Body of pancreas (tissue), 4 donors: ENCODE data around the gene SGCD.

Source experiments
- POLR2A ChIP-seq, 3 donors: fragments of 450-650 bp; IDR thresholded peaks; one replicate each; pipeline ENCODE4 v1.6.1; 2016; ENCODE audit warnings: antibody characterized with exemption in 3 of 3, mild to moderate bottlenecking in 2 of 3
- TF ChIP-seq, protein P1 (sequence below), 7 experiments: fragments of 450-650 bp in 4 of 7; fragments of 200-600 bp in 3 of 7; sonication (generic) in 3 of 7; IDR thresholded peaks; one replicate each; pipeline ENCODE4 v1.5.1; 2016 to 2019; ENCODE audit warnings: antibody characterized with exemption in 7 of 7

- TF ChIP-seq POLR2A (IDR thresholded peaks at IDR 0.05) = no peak
- TF ChIP-seq, protein P1, sequence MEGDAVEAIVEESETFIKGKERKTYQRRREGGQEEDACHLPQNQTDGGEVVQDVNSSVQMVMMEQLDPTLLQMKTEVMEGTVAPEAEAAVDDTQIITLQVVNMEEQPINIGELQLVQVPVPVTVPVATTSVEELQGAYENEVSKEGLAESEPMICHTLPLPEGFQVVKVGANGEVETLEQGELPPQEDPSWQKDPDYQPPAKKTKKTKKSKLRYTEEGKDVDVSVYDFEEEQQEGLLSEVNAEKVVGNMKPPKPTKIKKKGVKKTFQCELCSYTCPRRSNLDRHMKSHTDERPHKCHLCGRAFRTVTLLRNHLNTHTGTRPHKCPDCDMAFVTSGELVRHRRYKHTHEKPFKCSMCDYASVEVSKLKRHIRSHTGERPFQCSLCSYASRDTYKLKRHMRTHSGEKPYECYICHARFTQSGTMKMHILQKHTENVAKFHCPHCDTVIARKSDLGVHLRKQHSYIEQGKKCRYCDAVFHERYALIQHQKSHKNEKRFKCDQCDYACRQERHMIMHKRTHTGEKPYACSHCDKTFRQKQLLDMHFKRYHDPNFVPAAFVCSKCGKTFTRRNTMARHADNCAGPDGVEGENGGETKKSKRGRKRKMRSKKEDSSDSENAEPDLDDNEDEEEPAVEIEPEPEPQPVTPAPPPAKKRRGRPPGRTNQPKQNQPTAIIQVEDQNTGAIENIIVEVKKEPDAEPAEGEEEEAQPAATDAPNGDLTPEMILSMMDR (IDR thresholded peaks at IDR 0.05) = no peak
These were observed 82.9 kb downstream of the SGCD start for GRCh38 chr5:156409834-156410233.
